Measurements from ENCODE around the gene CCDC92. TPM values are rescaled to one million over a fixed set of nuclear protein-coding genes. Genes with fewer than 3 reads are reported as not detected.

Gene CCDC92
- polyA plus RNA-seq, 1 of the 3 experiments (the other 2 are of a cell fraction) = 53.5 TPM

- H3K79me2 ChIP-seq (ENCODE audit: insufficient read depth) = no peaks in the 10 kb centered on the region
- no peak for DNase-seq
- no peaks in the 10 kb centered on the region for H3K4me1 ChIP-seq (ENCODE audit: control insufficient read depth in 1 of 2, insufficient read depth in 2 of 2, low read depth in 1 of 2, low read length in 1 of 2)
- no peaks in the 10 kb centered on the region for H3K27me3 ChIP-seq (ENCODE audit: insufficient read depth)
- H3K9me2 ChIP-seq = no peaks in the 10 kb centered on the region
- ChIA-PET CTCF (no interaction called here), POLR2A (no interaction called here)
- no peaks in the 10 kb centered on the region for H3F3A ChIP-seq (replicated peaks; ENCODE audit: insufficient read depth)
- no peak overlapping the region for H2AFZ ChIP-seq (ENCODE audit: low read depth)
- no peak overlapping the region for H3K9ac ChIP-seq
- H3K4me2 ChIP-seq = no peak overlapping the region
- no peaks in the 10 kb centered on the region for H4K20me1 ChIP-seq (ENCODE audit: insufficient read depth)
- no peak overlapping the region for H3K27ac ChIP-seq (ENCODE audit: low read depth in 2 of 2, low read length in 1 of 2)
- H3K36me3 ChIP-seq (replicated peaks in 1 of 2; ENCODE audit: control insufficient read depth in 1 of 2, insufficient read depth in 2 of 2, low read length in 1 of 2) = peaks cover 0 to 19% of the 10 kb centered on the region in 2 experiments
- 90% methylated on average over 7 of the region's 11 CpGs for WGBS (ENCODE audit: low lambda C conversion rate)
- no peaks in the 10 kb centered on the region for H3K9me3 ChIP-seq
- no peak overlapping the region for H3K4me3 ChIP-seq (ENCODE audit: low read depth in 2 of 2, low read length in 1 of 2)
- TF ChIP-seq RFX5 (IDR thresholded peaks at IDR 0.05; ENCODE audit: low read length) (no peak), FOXJ3 (CRISPR knock-in tag; IDR thresholded peaks at IDR 0.05) (no peak)
Observed at GRCh38 chr12:123934016-123934620, 38.5 kb downstream of the CCDC92 start.

DNA sequence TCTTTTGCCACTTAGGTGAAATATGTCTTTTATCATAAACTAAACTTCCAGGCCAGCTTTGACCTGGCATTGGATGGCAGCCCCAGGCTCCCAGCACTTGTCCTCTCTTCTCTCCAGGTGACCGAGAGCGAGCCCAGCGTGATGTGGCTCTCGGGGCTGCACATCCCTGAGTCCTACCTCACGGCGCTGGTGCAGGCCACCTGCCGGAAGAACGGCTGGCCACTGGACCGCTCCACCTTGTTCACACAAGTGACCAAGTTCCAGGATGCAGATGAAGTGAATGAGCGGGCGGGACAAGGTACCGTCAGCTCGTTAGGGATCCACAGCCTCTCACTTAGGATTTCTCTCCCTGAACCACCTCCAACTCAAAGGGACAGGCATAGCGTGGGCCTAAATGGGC lies 39.4 kb downstream of the CCDC92 start:
- Histone ChIP-seq H3K9ac (no peak overlapping the region), H3K9me3 (no peaks in the 10 kb centered on the region), H3K79me2 (ENCODE audit: insufficient read depth) (no peaks in the 10 kb centered on the region), H3K4me2 (no peak overlapping the region), H3K27me3 (ENCODE audit: insufficient read depth) (no peaks in the 10 kb centered on the region), H3K27ac (ENCODE audit: low read depth in 2 of 2, low read length in 1 of 2) (no peak overlapping the region), H3K4me3 (ENCODE audit: low read depth in 2 of 2, low read length in 1 of 2) (no peak overlapping the region), H4K20me1 (ENCODE audit: insufficient read depth) (no peaks in the 10 kb centered on the region), H3K4me1 (ENCODE audit: control insufficient read depth in 1 of 2, insufficient read depth in 2 of 2, low read depth in 1 of 2, low read length in 1 of 2) (no peaks in the 10 kb centered on the region), H3F3A (replicated peaks; ENCODE audit: insufficient read depth) (no peaks in the 10 kb centered on the region), H3K9me2 (no peaks in the 10 kb centered on the region), H3K36me3 (replicated peaks in 1 of 2; ENCODE audit: control insufficient read depth in 1 of 2, insufficient read depth in 2 of 2, low read length in 1 of 2) (peaks cover 0 to 19% of the 10 kb centered on the region in 2 experiments), H2AFZ (ENCODE audit: low read depth) (no peak overlapping the region)
- TF ChIP-seq YY1 (IDR thresholded peaks at IDR 0.05; ENCODE audit: low read depth) (no peak), USF1 (IDR thresholded peaks at IDR 0.05; ENCODE audit: borderline replicate concordance, low read depth) (no peak), USF2 (IDR thresholded peaks at IDR 0.05; ENCODE audit: borderline replicate concordance, low read depth, low read length) (no peak), CTCF (IDR thresholded peaks at IDR 0.05) (no peak), PBX3 (IDR thresholded peaks at IDR 0.05) (no peak), FOXM1 (IDR thresholded peaks at IDR 0.05; ENCODE audit: low read depth) (no peak), GABPA (IDR thresholded peaks at IDR 0.05; ENCODE audit: low read depth) (no peak), RXRA (IDR thresholded peaks at IDR 0.05; ENCODE audit: borderline replicate concordance, low read depth) (no peak), NFIC (IDR thresholded peaks at IDR 0.05; ENCODE audit: borderline replicate concordance) (no peak), CHD2 (IDR thresholded peaks at IDR 0.05; ENCODE audit: low read length, partially characterized antibody) (no peak), EZH2phosphoT487 (IDR thresholded peaks at IDR 0.05; ENCODE audit: borderline replicate concordance, low read depth) (no peak), RFX5 (IDR thresholded peaks at IDR 0.05; ENCODE audit: low read length) (no peak), TEAD4 (IDR thresholded peaks at IDR 0.05; ENCODE audit: borderline replicate concordance, insufficient read depth) (no peak), JUND (IDR thresholded peaks at IDR 0.05) (no peak)
- TF ChIP-seq, protein P1, sequence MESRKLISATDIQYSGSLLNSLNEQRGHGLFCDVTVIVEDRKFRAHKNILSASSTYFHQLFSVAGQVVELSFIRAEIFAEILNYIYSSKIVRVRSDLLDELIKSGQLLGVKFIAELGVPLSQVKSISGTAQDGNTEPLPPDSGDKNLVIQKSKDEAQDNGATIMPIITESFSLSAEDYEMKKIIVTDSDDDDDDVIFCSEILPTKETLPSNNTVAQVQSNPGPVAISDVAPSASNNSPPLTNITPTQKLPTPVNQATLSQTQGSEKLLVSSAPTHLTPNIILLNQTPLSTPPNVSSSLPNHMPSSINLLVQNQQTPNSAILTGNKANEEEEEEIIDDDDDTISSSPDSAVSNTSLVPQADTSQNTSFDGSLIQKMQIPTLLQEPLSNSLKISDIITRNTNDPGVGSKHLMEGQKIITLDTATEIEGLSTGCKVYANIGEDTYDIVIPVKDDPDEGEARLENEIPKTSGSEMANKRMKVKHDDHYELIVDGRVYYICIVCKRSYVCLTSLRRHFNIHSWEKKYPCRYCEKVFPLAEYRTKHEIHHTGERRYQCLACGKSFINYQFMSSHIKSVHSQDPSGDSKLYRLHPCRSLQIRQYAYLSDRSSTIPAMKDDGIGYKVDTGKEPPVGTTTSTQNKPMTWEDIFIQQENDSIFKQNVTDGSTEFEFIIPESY (IDR thresholded peaks at IDR 0.05; ENCODE audit: borderline replicate concordance, low read depth) = no peak
- no peak for DNase-seq
- CTCF ChIA-PET = interaction anchor here (0.5 kb wide), 1 partner anchor 103 kb away, joined by 3 read pairs; no protein-coding TSS in a partner anchor
- POLR2A ChIA-PET = no interaction called here
- 91% methylated on average over 12 of the region's 14 CpGs for WGBS (ENCODE audit: low lambda C conversion rate)

Measured in SK-N-SH (cell line).